KOPT-K1 (cell line): ENCODE measurements around the gene CXXC1.
"Not testable (repeated sequence)": the region's sequence is repeated elsewhere in the genome, so short reads cannot be mapped to it uniquely, and the experiment has no call there.

Experiments used
- H3K27ac ChIP-seq: fragments of 200-600 bp; sonication (generic); 2 replicates; pipeline ENCODE4 v1.5.1; 2016; ENCODE audit warnings: antibody characterized with exemption, mild to moderate bottlenecking, low read depth, low read length; ENCODE audit not compliant: poor library complexity, severe bottlenecking
- H3K36me3 ChIP-seq: fragments of 200-600 bp; sonication (generic); 2 replicates; pipeline ENCODE4 v1.5.1; 2017; ENCODE audit warnings: antibody characterized with exemption, mild to moderate bottlenecking, low read length, moderate library complexity; ENCODE audit not compliant: insufficient read depth
- H3K9me3 ChIP-seq: fragments of 200-600 bp; sonication (generic); 2 replicates; pipeline ENCODE4 v1.5.1; 2017; ENCODE audit warnings: antibody characterized with exemption, low read length, mild to moderate bottlenecking; ENCODE audit not compliant: insufficient read depth, poor library complexity, severe bottlenecking

Gene CXXC1

GRCh38 chr18:50307400-50307737, 19.9 kb upstream of the CXXC1 start:
- no peaks in the 10 kb centered on the region for H3K36me3 ChIP-seq
- no peak overlapping the region for H3K27ac ChIP-seq
- peaks cover 13% of the 10 kb centered on the region for H3K9me3 ChIP-seq

GRCh38 chr18:50306944-50307343, 19.5 kb upstream of the CXXC1 start:
- Histone ChIP-seq H3K36me3 (no peaks in the 10 kb centered on the region), H3K9me3 (peaks cover 13% of the 10 kb centered on the region), H3K27ac (no peak overlapping the region)

- Histone ChIP-seq H3K36me3 (no peaks in the 10 kb centered on the region), H3K27ac (no peak overlapping the region), H3K9me3 (peaks cover 7% of the 10 kb centered on the region)
Measured at GRCh38 chr18:50301074-50301473, 13.6 kb upstream of the CXXC1 start.

- no peaks in the 10 kb centered on the region for H3K9me3 ChIP-seq
- H3K36me3 ChIP-seq = no peaks in the 10 kb centered on the region
- no peak overlapping the region for H3K27ac ChIP-seq
Measured at GRCh38 chr18:50299626-50300388, 12.3 kb upstream of the CXXC1 start.

- Histone ChIP-seq H3K27ac (no peak overlapping the region), H3K36me3 (no peaks in the 10 kb centered on the region), H3K9me3 (no peaks in the 10 kb centered on the region)
Measured at GRCh38 chr18:50298443-50299284, 11.2 kb upstream of the CXXC1 start.

- Histone ChIP-seq H3K9me3 (no peaks in the 10 kb centered on the region), H3K27ac (no peak overlapping the region), H3K36me3 (no peaks in the 10 kb centered on the region)
Measured at GRCh38 chr18:50297621-50298442, 10.3 kb upstream of the CXXC1 start.

- Histone ChIP-seq H3K9me3 (no peaks in the 10 kb centered on the region), H3K36me3 (no peaks in the 10 kb centered on the region)
Measured at GRCh38 chr18:50293039-50293438, 5.5 kb upstream of the CXXC1 start.

GRCh38 chr18:50289108-50289443, 1.6 kb upstream of the CXXC1 start:
- Histone ChIP-seq H3K36me3 (peaks cover 20% of the 10 kb centered on the region), H3K27ac (no peak overlapping the region), H3K9me3 (no peaks in the 10 kb centered on the region)

More at GRCh38 chr18:50293039-50293438, 5.5 kb upstream of the CXXC1 start:
- no peak overlapping the region for H3K27ac ChIP-seq

- H3K9me3 ChIP-seq = not testable (repeated sequence)
- H3K36me3 ChIP-seq = peaks cover 25% of the 10 kb centered on the region
- H3K27ac ChIP-seq = peak overlapping the region; percentile 81
Measured at GRCh38 chr18:50288348-50289107, 1.0 kb upstream of the CXXC1 start.

- H3K9me3 ChIP-seq = no peaks in the 10 kb centered on the region
- H3K36me3 ChIP-seq = peaks cover 40% of the 10 kb centered on the region
- peak overlapping the region; percentile 81 for H3K27ac ChIP-seq
Measured at GRCh38 chr18:50287028-50287440, 458 bp downstream of the CXXC1 start.

GRCh38 chr18:50286391-50287027, 983 bp downstream of the CXXC1 start:
- Histone ChIP-seq H3K9me3 (no peaks in the 10 kb centered on the region), H3K27ac (peak overlapping the region; percentile 81), H3K36me3 (peaks cover 41% of the 10 kb centered on the region)

- Histone ChIP-seq H3K27ac (peak overlapping the region; percentile 81), H3K9me3 (no peaks in the 10 kb centered on the region), H3K36me3 (peaks cover 41% of the 10 kb centered on the region)
Measured at GRCh38 chr18:50285631-50286321, 1.7 kb downstream of the CXXC1 start.

- peaks cover 41% of the 10 kb centered on the region for H3K36me3 ChIP-seq
- H3K27ac ChIP-seq = no peak overlapping the region
- no peaks in the 10 kb centered on the region for H3K9me3 ChIP-seq
Measured at GRCh38 chr18:50285071-50285470, 2.4 kb downstream of the CXXC1 start.
